ENCODE data around the gene STAB2.

STAB2 gene

GRCh38 chr12:103725398-103725797 lies 138.3 kb downstream of the STAB2 start:
- no peaks in the 10 kb centered on the region; the same call in 1 of the 2 replicates for H3K27me3 ChIP-seq (ENCODE audit: control insufficient read depth, insufficient read depth, low read length)
- H3K27ac ChIP-seq (ENCODE audit: low read depth, low read length), result no peak overlapping the region
- H3K4me1 ChIP-seq (ENCODE audit: control insufficient read depth, insufficient read depth, low read length), result no peaks in the 10 kb centered on the region
- no peak overlapping the region for H3K4me3 ChIP-seq (ENCODE audit: low read depth, low read length)
- H3K36me3 ChIP-seq (ENCODE audit: control insufficient read depth, insufficient read depth, low read length), result no peaks in the 10 kb centered on the region
- H3K9me3 ChIP-seq (ENCODE audit: control insufficient read depth, insufficient read depth, low read depth, low read length), result no peaks in the 10 kb centered on the region
- no peak overlapping the region for H3K9ac ChIP-seq (ENCODE audit: low read length)

- Histone ChIP-seq H3K4me3 (ENCODE audit: low read depth, low read length) (no peak overlapping the region), H3K4me1 (ENCODE audit: control insufficient read depth, insufficient read depth, low read length) (no peaks in the 10 kb centered on the region), H3K36me3 (ENCODE audit: control insufficient read depth, insufficient read depth, low read length) (no peaks in the 10 kb centered on the region), H3K9me3 (ENCODE audit: control insufficient read depth, insufficient read depth, low read depth, low read length) (peaks cover 11% of the 10 kb centered on the region; the same call in 1 of the 2 replicates), H3K27me3 (ENCODE audit: control insufficient read depth, insufficient read depth, low read length) (no peaks in the 10 kb centered on the region; the same call in 1 of the 2 replicates), H3K9ac (ENCODE audit: low read length) (no peak overlapping the region), H3K27ac (ENCODE audit: low read depth, low read length) (no peak overlapping the region)
Observed at GRCh38 chr12:103727638-103728037, 140.6 kb downstream of the STAB2 start.

- no peaks in the 10 kb centered on the region for H3K4me1 ChIP-seq (ENCODE audit: control insufficient read depth, insufficient read depth, low read length)
- H3K9ac ChIP-seq (ENCODE audit: low read length), result no peak overlapping the region
- H3K27ac ChIP-seq (ENCODE audit: low read depth, low read length), result no peak overlapping the region
- H3K4me3 ChIP-seq (ENCODE audit: low read depth, low read length), result no peak overlapping the region
- H3K27me3 ChIP-seq (ENCODE audit: control insufficient read depth, insufficient read depth, low read length), result no peaks in the 10 kb centered on the region; the same call in 1 of the 2 replicates
- peaks cover 11% of the 10 kb centered on the region; the same call in 1 of the 2 replicates for H3K9me3 ChIP-seq (ENCODE audit: control insufficient read depth, insufficient read depth, low read depth, low read length)
- H3K36me3 ChIP-seq (ENCODE audit: control insufficient read depth, insufficient read depth, low read length), result no peaks in the 10 kb centered on the region
Observed at GRCh38 chr12:103728323-103728722, 141.2 kb downstream of the STAB2 start.

- Histone ChIP-seq H3K27ac (ENCODE audit: low read depth, low read length) (no peak overlapping the region), H3K9me3 (ENCODE audit: control insufficient read depth, insufficient read depth, low read depth, low read length) (peaks cover 11% of the 10 kb centered on the region; the same call in 1 of the 2 replicates), H3K27me3 (ENCODE audit: control insufficient read depth, insufficient read depth, low read length) (peaks cover 4% of the 10 kb centered on the region; the same call in 1 of the 2 replicates), H3K36me3 (ENCODE audit: control insufficient read depth, insufficient read depth, low read length) (no peaks in the 10 kb centered on the region), H3K9ac (ENCODE audit: low read length) (no peak overlapping the region), H3K4me1 (ENCODE audit: control insufficient read depth, insufficient read depth, low read length) (no peaks in the 10 kb centered on the region), H3K4me3 (ENCODE audit: low read depth, low read length) (no peak overlapping the region)
Observed at GRCh38 chr12:103729499-103729898, 142.4 kb downstream of the STAB2 start.

- no peaks in the 10 kb centered on the region for H3K36me3 ChIP-seq (ENCODE audit: control insufficient read depth, insufficient read depth, low read length)
- peaks cover 11% of the 10 kb centered on the region; the same call in 1 of the 2 replicates for H3K9me3 ChIP-seq (ENCODE audit: control insufficient read depth, insufficient read depth, low read depth, low read length)
- H3K27ac ChIP-seq (ENCODE audit: low read depth, low read length), result no peak overlapping the region
- no peak overlapping the region for H3K4me3 ChIP-seq (ENCODE audit: low read depth, low read length)
- no peak overlapping the region for H3K9ac ChIP-seq (ENCODE audit: low read length)
- H3K4me1 ChIP-seq (ENCODE audit: control insufficient read depth, insufficient read depth, low read length), result no peaks in the 10 kb centered on the region
- H3K27me3 ChIP-seq (ENCODE audit: control insufficient read depth, insufficient read depth, low read length), result peaks cover 12% of the 10 kb centered on the region; the same call in 1 of the 2 replicates
Observed at GRCh38 chr12:103731539-103731938, 144.5 kb downstream of the STAB2 start.

- peaks cover 11% of the 10 kb centered on the region; the same call in 1 of the 2 replicates for H3K9me3 ChIP-seq (ENCODE audit: control insufficient read depth, insufficient read depth, low read depth, low read length)
- H3K27me3 ChIP-seq (ENCODE audit: control insufficient read depth, insufficient read depth, low read length), result peaks cover 12% of the 10 kb centered on the region; the same call in 1 of the 2 replicates
- H3K4me3 ChIP-seq (ENCODE audit: low read depth, low read length), result no peak overlapping the region
- H3K36me3 ChIP-seq (ENCODE audit: control insufficient read depth, insufficient read depth, low read length), result no peaks in the 10 kb centered on the region
- H3K27ac ChIP-seq (ENCODE audit: low read depth, low read length), result no peak overlapping the region
- H3K9ac ChIP-seq (ENCODE audit: low read length), result no peak overlapping the region
- H3K4me1 ChIP-seq (ENCODE audit: control insufficient read depth, insufficient read depth, low read length), result no peaks in the 10 kb centered on the region
Observed at GRCh38 chr12:103734863-103735262, 147.8 kb downstream of the STAB2 start.

GRCh38 chr12:103735291-103735690 lies 148.2 kb downstream of the STAB2 start:
- Histone ChIP-seq H3K27ac (ENCODE audit: low read depth, low read length) (no peak overlapping the region), H3K27me3 (ENCODE audit: control insufficient read depth, insufficient read depth, low read length) (peaks cover 12% of the 10 kb centered on the region; the same call in 1 of the 2 replicates), H3K4me1 (ENCODE audit: control insufficient read depth, insufficient read depth, low read length) (no peaks in the 10 kb centered on the region), H3K9me3 (ENCODE audit: control insufficient read depth, insufficient read depth, low read depth, low read length) (peaks cover 11% of the 10 kb centered on the region; the same call in 1 of the 2 replicates), H3K9ac (ENCODE audit: low read length) (no peak overlapping the region), H3K4me3 (ENCODE audit: low read depth, low read length) (no peak overlapping the region), H3K36me3 (ENCODE audit: control insufficient read depth, insufficient read depth, low read length) (no peaks in the 10 kb centered on the region)

GRCh38 chr12:103736572-103736971 lies 149.5 kb downstream of the STAB2 start:
- no peaks in the 10 kb centered on the region for H3K4me1 ChIP-seq (ENCODE audit: control insufficient read depth, insufficient read depth, low read length)
- peaks cover 12% of the 10 kb centered on the region; the same call in 1 of the 2 replicates for H3K27me3 ChIP-seq (ENCODE audit: control insufficient read depth, insufficient read depth, low read length)
- H3K9ac ChIP-seq (ENCODE audit: low read length), result no peak overlapping the region
- H3K4me3 ChIP-seq (ENCODE audit: low read depth, low read length), result no peak overlapping the region
- H3K27ac ChIP-seq (ENCODE audit: low read depth, low read length), result no peak overlapping the region
- H3K36me3 ChIP-seq (ENCODE audit: control insufficient read depth, insufficient read depth, low read length), result no peaks in the 10 kb centered on the region
- H3K9me3 ChIP-seq (ENCODE audit: control insufficient read depth, insufficient read depth, low read depth, low read length), result peaks cover 5% of the 10 kb centered on the region; the same call in 1 of the 2 replicates

GRCh38 chr12:103737881-103738280 lies 150.8 kb downstream of the STAB2 start:
- H3K4me3 ChIP-seq (ENCODE audit: low read depth, low read length), result no peak overlapping the region
- no peak overlapping the region for H3K27ac ChIP-seq (ENCODE audit: low read depth, low read length)
- H3K9ac ChIP-seq (ENCODE audit: low read length), result no peak overlapping the region
- peaks cover 12% of the 10 kb centered on the region; the same call in 1 of the 2 replicates for H3K27me3 ChIP-seq (ENCODE audit: control insufficient read depth, insufficient read depth, low read length)
- H3K36me3 ChIP-seq (ENCODE audit: control insufficient read depth, insufficient read depth, low read length), result no peaks in the 10 kb centered on the region
- no peaks in the 10 kb centered on the region for H3K4me1 ChIP-seq (ENCODE audit: control insufficient read depth, insufficient read depth, low read length)
- no peaks in the 10 kb centered on the region for H3K9me3 ChIP-seq (ENCODE audit: control insufficient read depth, insufficient read depth, low read depth, low read length)

GRCh38 chr12:103742349-103742932 lies 155.4 kb downstream of the STAB2 start:
- Histone ChIP-seq H3K36me3 (ENCODE audit: control insufficient read depth, insufficient read depth, low read length) (no peaks in the 10 kb centered on the region), H3K27ac (ENCODE audit: low read depth, low read length) (no peak overlapping the region), H3K27me3 (ENCODE audit: control insufficient read depth, insufficient read depth, low read length) (no peaks in the 10 kb centered on the region), H3K4me1 (ENCODE audit: control insufficient read depth, insufficient read depth, low read length) (peaks cover 4% of the 10 kb centered on the region), H3K4me3 (ENCODE audit: low read depth, low read length) (no peak overlapping the region), H3K9ac (ENCODE audit: low read length) (no peak overlapping the region), H3K9me3 (ENCODE audit: control insufficient read depth, insufficient read depth, low read depth, low read length) (no peaks in the 10 kb centered on the region)

- H3K4me1 ChIP-seq (ENCODE audit: control insufficient read depth, insufficient read depth, low read length), result peaks cover 4% of the 10 kb centered on the region
- H3K27me3 ChIP-seq (ENCODE audit: control insufficient read depth, insufficient read depth, low read length), result no peaks in the 10 kb centered on the region
- no peak overlapping the region for H3K9ac ChIP-seq (ENCODE audit: low read length)
- no peak overlapping the region for H3K4me3 ChIP-seq (ENCODE audit: low read depth, low read length)
- H3K36me3 ChIP-seq (ENCODE audit: control insufficient read depth, insufficient read depth, low read length), result no peaks in the 10 kb centered on the region
- H3K9me3 ChIP-seq (ENCODE audit: control insufficient read depth, insufficient read depth, low read depth, low read length), result no peaks in the 10 kb centered on the region
- no peak overlapping the region for H3K27ac ChIP-seq (ENCODE audit: low read depth, low read length)
Observed at GRCh38 chr12:103743788-103744187, 156.7 kb downstream of the STAB2 start.

Measured in HUES6 (cell line).